A673 (cell line): ENCODE results near the gene KCNE4.

Experiments
- EZH2 ChIP-seq: fragments of 200-600 bp; sonication (generic); IDR thresholded peaks from 2 replicates; pipeline ENCODE4 v1.6.1; 2017; ENCODE audit warnings: borderline replicate concordance, low read depth, mild to moderate bottlenecking, mixed read lengths, antibody characterized with exemption, low read length; ENCODE audit not compliant: poor library complexity, severe bottlenecking
- TF ChIP-seq, protein P1 (sequence below): fragments of 300-800, 200-600 bp; sonication (generic); conservative IDR thresholded peaks from 2 replicates; pipeline ENCODE4 v1.5.1; 2017; ENCODE audit warnings: low read depth, mild to moderate bottlenecking, antibody characterized with exemption, low read length, moderate library complexity, mixed read lengths

DNA sequence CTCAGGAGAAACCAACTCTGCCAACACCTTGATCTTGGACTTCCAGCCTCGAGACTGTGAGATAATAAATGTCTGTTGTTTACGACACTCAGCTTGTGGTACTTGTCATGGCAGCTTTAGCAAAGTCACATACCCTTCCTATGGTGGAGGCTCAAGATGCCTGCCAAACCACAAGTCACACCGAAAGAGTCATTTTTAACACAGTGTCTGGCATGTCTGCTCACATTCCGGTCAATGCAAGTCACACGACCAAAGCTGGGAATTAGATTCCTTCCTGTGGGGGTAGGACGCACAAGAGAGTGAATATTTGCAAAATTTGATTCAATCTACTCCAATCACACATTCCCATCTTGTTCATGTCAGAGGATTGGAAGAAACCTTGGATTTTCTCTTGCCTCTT is 24.6 kb downstream of the KCNE4 start:
- TF ChIP-seq, protein P1, sequence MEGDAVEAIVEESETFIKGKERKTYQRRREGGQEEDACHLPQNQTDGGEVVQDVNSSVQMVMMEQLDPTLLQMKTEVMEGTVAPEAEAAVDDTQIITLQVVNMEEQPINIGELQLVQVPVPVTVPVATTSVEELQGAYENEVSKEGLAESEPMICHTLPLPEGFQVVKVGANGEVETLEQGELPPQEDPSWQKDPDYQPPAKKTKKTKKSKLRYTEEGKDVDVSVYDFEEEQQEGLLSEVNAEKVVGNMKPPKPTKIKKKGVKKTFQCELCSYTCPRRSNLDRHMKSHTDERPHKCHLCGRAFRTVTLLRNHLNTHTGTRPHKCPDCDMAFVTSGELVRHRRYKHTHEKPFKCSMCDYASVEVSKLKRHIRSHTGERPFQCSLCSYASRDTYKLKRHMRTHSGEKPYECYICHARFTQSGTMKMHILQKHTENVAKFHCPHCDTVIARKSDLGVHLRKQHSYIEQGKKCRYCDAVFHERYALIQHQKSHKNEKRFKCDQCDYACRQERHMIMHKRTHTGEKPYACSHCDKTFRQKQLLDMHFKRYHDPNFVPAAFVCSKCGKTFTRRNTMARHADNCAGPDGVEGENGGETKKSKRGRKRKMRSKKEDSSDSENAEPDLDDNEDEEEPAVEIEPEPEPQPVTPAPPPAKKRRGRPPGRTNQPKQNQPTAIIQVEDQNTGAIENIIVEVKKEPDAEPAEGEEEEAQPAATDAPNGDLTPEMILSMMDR, result no peak
- no peak for TF ChIP-seq EZH2
